Choroid plexus epithelial cell (primary cell): ENCODE data around the gene C5.
"Not testable (repeated sequence)": the region's sequence is repeated elsewhere in the genome, so short reads cannot be mapped to it uniquely, and the experiment has no call there.

ENCODE experiments used
- DNase-seq: peaks from one replicate; pipeline ENCODE4 v3.0.0-alpha.2; 2010; ENCODE audit warnings: low read depth
- H3K4me3 ChIP-seq: 2 replicates; pipeline ENCODE4 v1.5.1; 2011; ENCODE audit warnings: low read depth, mild to moderate bottlenecking, control low read depth, low read length, moderate library complexity
- CTCF ChIP-seq: conservative IDR thresholded peaks from 2 replicates; pipeline ENCODE4 v1.5.1; 2011; ENCODE audit warnings: low read depth, mild to moderate bottlenecking, control low read depth, inconsistent platforms, low read length, moderate library complexity

Gene C5

GRCh38 chr9:121050128-121050988, at the start of gene C5:
TSS of gene C5 (minus strand) at chr9:121050275. CDS start at chr9:121050246, 29 bp downstream.
- TF ChIP-seq CTCF: no peak
- H3K4me3 ChIP-seq: no peak within 1 kb of the TSS
- no peak for DNase-seq

GRCh38 chr9:121098567-121099198, 48.6 kb upstream of the C5 start:
- DNase-seq: no peak
- TF ChIP-seq CTCF: no peak
- H3K4me3 ChIP-seq: no peak overlapping the region

DNA sequence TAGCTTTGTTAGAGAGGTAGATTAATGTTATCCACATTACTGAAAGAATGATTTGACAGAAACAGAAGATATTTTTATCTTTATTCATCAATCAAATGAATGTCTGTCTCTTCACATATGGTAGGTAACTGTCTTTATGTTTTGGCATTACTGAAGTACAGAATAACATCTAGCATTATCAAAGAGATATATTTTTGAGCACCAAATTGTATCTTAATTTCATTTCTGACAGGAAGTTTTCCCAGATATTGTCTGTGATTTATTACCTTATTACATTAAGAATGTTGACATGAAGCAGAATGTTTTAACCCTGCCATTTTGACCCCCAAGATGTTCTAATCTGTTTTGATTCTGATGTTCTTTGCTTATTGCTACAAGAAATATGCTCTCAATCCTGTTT, 45.0 kb upstream of the C5 start:
- DNase-seq: no peak
- no peak for TF ChIP-seq CTCF
- no peak overlapping the region for H3K4me3 ChIP-seq

DNA sequence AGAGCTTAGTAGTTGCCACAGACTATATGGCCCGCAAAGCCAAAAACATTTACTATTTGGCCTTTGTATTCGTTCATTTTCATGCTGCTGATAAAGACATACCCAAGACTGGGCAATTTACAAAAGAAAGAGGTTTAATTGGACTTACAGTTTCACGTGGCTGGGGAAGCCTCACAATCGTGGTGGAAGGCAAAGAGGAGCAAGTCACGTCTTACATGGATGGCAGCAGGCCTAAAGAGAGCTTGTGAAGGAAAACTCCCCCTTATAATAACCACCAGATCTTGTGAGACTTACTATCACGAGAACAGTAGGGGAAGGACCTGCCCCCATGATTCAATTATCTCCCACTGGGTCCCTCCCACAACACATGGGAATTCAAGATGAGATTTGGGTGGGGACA, 40.7 kb upstream of the C5 start:
- H3K4me3 ChIP-seq, DNase-seq: not testable (repeated sequence)

DNA sequence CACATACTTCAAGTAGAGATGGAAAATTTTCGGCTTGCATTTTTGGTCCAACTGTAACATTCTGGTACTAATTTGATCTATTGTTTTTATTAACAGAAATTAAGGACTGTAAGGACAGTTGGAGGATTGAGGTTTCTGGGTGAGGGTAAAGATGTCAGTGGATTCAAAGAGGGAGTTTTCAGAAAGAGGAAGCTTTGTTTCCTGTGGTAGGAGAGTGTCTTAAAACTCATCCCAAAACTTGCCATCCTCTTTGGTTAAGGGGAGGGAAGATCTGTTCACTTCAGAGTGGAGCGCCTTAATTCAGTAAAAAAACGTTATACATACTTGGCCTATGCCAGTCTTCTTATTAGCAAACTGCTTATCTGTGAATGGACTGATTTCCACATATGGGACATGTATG, 38.5 kb upstream of the C5 start:
- DNase-seq: no peak
- TF ChIP-seq CTCF: no peak
- no peak overlapping the region for H3K4me3 ChIP-seq

GRCh38 chr9:121085661-121086060, 35.6 kb upstream of the C5 start:
- H3K4me3 ChIP-seq: no peak overlapping the region
- no peak for TF ChIP-seq CTCF
- no peak for DNase-seq

GRCh38 chr9:121082075-121082474, 32.0 kb upstream of the C5 start:
- H3K4me3 ChIP-seq: no peak overlapping the region
- no peak for DNase-seq
- TF ChIP-seq CTCF: no peak
